NB4 (cell line): ENCODE results near the gene VTCN1.
A peak's percentile ranks its signal among the peaks of the same experiment; 100 is the strongest.

ENCODE experiments used
- DNase-seq: peaks from one replicate; pipeline ENCODE4 v3.0.0; 2010; ENCODE audit warnings: low read depth
- H3K4me3 ChIP-seq: one replicate; pipeline ENCODE4 v1.5.1; 2011; ENCODE audit warnings: mild to moderate bottlenecking, low read depth, low read length, moderate library complexity
- CTCF ChIP-seq: IDR thresholded peaks from one replicate; pipeline ENCODE4 v1.5.1; 2012; ENCODE audit warnings: low read depth, low read length
- MAX ChIP-seq: IDR thresholded peaks from 2 replicates; pipeline ENCODE4 v1.6.1; 2011; ENCODE audit warnings: low read depth, low read length
- MYC ChIP-seq: IDR thresholded peaks from 2 replicates; pipeline ENCODE4 v1.6.1; 2011; ENCODE audit warnings: low read depth, low read length
- POLR2A ChIP-seq: IDR thresholded peaks from 2 replicates; pipeline ENCODE4 v1.6.1; 2011; ENCODE audit warnings: mild to moderate bottlenecking; ENCODE audit not compliant: insufficient read length; ENCODE audit errors: extremely low read depth

VTCN1 gene

GRCh38 chr1:117146575-117147340, 64.0 kb downstream of the VTCN1 start:
- H3K4me3 ChIP-seq = no peak overlapping the region
- peak; percentile 31 for DNase-seq
- TF ChIP-seq MAX (no peak), MYC (no peak), CTCF (no peak), POLR2A (no peak)

- TF ChIP-seq POLR2A (no peak), CTCF (no peak), MAX (no peak), MYC (no peak)
- no peak for DNase-seq
- H3K4me3 ChIP-seq = no peak overlapping the region
Measured at GRCh38 chr1:117146072-117146471, 64.7 kb downstream of the VTCN1 start.

GRCh38 chr1:117143871-117144270, 66.9 kb downstream of the VTCN1 start:
- H3K4me3 ChIP-seq = no peak overlapping the region
- no peak for TF ChIP-seq MYC
- TF ChIP-seq MAX = no peak
- no peak for TF ChIP-seq CTCF
- no peak for TF ChIP-seq POLR2A
- no peak for DNase-seq

- H3K4me3 ChIP-seq = no peak overlapping the region
- TF ChIP-seq POLR2A (no peak), MAX (no peak), MYC (no peak), CTCF (no peak)
- DNase-seq = no peak
Measured at GRCh38 chr1:117143172-117143571, 67.6 kb downstream of the VTCN1 start.

GRCh38 chr1:117142200-117142599, 68.5 kb downstream of the VTCN1 start:
- TF ChIP-seq POLR2A = no peak
- TF ChIP-seq CTCF = no peak
- TF ChIP-seq MYC = no peak
- no peak for DNase-seq
- no peak overlapping the region for H3K4me3 ChIP-seq

GRCh38 chr1:117138561-117138960, 72.2 kb downstream of the VTCN1 start:
- no peak for DNase-seq
- no peak for TF ChIP-seq POLR2A
- TF ChIP-seq CTCF = no peak
- no peak for TF ChIP-seq MYC
- TF ChIP-seq MAX = no peak

More at GRCh38 chr1:117138561-117138960, 72.2 kb downstream of the VTCN1 start:
- H3K4me3 ChIP-seq = no peak overlapping the region
